ENCODE data around the gene MAGOH. TPM values are rescaled to one million over a fixed set of nuclear protein-coding genes. Genes with fewer than 3 reads are reported as not detected.

MAGOH gene
- total and polyA plus RNA-seq, 9 of the 15 experiments (the other 6 are each of a cell fraction or from before 2014, with no cell fraction given) = 102 to 342 (median 135) TPM

DNA sequence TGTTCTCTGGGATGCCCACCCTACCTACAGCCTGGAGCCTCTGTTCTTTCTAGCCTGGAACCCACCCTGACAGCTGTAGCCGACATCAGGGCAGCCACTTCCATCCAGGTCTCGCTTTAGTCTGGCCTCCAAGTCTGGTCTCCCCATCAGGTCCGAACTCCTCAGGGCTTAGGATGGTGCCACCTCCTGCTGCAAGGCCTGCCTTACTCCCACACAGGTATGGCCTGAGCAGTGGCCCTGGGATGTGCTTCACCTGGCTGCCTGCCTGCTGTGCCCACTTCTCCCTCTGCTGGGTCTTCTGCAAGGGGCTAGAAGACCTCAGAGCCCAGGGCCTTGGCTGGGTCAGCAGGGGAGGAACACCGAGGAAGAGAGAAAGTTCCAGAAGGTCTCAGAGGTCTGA, 35.7 kb upstream of the MAGOH start:
- 89% methylated on average over 4 of the region's 4 CpGs for WGBS (ENCODE audit: insufficient coverage, low coverage, missing lambda C conversion rate)
- intact Hi-C loops (cut with micrococcal nuclease) = no loop called here
- no peak for FAIRE-seq
- TF ChIP-seq KHSRP (IDR thresholded peaks at IDR 0.05) (no peak), FOXA3 (CRISPR knock-in tag; conservative IDR thresholded peaks at IDR 0.05 in 1 of 2, IDR thresholded peaks at IDR 0.05 in 1 of 2) (no peak), HMG20B (CRISPR knock-in tag; IDR thresholded peaks at IDR 0.05) (no peak), ZNF589 (CRISPR knock-in tag; IDR thresholded peaks at IDR 0.05; ENCODE audit: low read depth) (no peak), COPS2 (conservative IDR thresholded peaks at IDR 0.05) (no peak), ZSCAN29 (IDR thresholded peaks at IDR 0.05) (no peak), HDGF (IDR thresholded peaks at IDR 0.05) (no peak), YBX1 (IDR thresholded peaks at IDR 0.05) (no peak), NR2C1 (IDR thresholded peaks at IDR 0.05) (no peak), NR2C1 (tag; IDR thresholded peaks at IDR 0.05) (no peak)
- TF ChIP-seq, protein P1, sequence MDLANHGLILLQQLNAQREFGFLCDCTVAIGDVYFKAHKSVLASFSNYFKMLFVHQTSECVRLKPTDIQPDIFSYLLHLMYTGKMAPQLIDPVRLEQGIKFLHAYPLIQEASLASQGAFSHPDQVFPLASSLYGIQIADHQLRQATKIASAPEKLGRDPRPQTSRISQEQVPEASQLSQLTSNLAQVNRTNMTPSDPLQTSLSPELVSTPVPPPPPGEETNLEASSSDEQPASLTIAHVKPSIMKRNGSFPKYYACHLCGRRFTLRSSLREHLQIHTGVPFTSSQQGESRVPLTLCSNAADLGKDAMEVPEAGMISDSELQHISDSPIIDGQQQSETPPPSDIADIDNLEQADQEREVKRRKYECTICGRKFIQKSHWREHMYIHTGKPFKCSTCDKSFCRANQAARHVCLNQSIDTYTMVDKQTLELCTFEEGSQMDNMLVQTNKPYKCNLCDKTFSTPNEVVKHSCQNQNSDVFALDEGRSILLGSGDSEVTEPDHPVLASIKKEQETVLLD (IDR thresholded peaks at IDR 0.05) = no peak
- TF ChIP-seq, protein P2, sequence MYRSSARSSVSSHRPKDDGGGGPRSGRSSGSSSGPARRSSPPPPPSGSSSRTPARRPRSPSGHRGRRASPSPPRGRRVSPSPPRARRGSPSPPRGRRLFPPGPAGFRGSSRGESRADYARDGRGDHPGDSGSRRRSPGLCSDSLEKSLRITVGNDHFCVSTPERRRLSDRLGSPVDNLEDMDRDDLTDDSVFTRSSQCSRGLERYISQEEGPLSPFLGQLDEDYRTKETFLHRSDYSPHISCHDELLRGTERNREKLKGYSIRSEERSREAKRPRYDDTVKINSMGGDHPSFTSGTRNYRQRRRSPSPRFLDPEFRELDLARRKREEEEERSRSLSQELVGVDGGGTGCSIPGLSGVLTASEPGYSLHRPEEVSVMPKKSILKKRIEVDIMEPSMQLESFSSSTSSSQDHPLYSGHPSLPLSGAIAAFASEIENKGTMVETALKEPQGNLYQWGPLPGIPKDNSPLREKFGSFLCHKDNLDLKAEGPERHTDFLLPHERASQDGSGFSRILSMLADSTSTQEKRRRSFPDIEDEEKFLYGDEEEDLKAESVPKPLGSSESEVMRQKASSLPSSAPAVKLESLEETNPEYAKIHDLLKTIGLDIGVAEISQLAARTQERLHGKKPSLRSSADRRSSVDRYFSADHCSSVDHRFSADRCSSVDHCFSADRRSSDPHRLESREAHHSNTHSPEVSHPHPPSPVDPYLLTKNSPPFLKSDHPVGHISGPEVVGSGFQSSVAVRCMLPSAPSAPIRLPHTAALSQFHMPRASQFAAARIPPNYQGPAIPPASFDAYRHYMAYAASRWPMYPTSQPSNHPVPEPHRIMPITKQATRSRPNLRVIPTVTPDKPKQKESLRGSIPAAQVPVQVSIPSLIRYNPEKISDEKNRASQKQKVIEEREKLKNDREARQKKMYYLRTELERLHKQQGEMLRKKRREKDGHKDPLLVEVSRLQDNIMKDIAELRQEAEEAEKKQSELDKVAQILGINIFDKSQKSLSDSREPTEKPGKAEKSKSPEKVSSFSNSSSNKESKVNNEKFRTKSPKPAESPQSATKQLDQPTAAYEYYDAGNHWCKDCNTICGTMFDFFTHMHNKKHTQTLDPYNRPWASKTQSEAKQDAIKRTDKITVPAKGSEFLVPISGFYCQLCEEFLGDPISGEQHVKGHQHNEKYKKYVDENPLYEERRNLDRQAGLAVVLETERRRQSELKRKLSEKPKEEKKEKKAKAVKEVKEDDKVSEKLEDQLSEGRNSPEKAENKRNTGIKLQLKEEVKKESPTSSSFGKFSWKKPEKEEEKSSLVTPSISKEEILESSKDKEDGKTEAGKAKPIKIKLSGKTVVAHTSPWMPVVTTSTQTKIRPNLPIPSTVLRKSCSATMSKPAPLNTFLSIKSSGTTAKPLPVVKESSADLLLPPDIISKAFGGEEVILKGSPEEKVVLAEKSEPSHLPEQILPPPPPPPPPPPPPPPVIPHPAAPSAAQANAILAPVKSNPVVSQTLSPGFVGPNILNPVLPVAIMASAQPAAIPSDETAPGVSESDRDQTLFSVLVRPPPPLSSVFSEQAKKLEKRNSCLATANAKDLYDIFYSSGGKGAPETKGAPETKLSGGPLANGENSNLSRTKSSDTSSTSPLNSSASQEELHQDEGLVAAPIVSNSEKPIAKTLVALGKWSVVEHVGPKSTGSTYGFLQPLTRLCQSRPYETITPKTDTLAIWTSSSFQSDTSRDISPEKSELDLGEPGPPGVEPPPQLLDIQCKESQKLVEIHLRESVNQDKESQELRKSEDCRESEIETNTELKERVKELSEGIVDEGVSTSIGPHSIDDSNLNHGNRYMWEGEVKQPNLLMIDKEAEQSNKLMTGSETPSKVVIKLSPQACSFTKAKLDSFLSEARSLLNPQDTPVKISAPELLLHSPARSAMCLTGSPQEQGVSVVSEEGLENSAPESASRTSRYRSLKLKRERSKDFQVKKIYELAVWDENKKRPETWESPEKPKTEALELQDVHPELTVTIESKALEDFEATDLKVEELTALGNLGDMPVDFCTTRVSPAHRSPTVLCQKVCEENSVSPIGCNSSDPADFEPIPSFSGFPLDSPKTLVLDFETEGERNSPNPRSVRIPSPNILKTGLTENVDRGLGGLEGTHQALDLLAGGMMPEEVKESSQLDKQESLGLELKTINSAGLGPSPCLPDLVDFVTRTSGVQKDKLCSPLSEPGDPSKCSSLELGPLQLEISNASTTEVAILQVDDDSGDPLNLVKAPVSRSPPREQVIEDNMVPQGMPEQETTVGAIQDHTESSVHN (IDR thresholded peaks at IDR 0.05; ENCODE audit: borderline replicate concordance in 1 of 2, low read depth in 1 of 2) = no peak
- TF ChIP-seq, protein P3, sequence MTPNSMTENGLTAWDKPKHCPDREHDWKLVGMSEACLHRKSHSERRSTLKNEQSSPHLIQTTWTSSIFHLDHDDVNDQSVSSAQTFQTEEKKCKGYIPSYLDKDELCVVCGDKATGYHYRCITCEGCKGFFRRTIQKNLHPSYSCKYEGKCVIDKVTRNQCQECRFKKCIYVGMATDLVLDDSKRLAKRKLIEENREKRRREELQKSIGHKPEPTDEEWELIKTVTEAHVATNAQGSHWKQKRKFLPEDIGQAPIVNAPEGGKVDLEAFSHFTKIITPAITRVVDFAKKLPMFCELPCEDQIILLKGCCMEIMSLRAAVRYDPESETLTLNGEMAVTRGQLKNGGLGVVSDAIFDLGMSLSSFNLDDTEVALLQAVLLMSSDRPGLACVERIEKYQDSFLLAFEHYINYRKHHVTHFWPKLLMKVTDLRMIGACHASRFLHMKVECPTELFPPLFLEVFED (CRISPR knock-in tag; conservative IDR thresholded peaks at IDR 0.05) = no peak

More for the DNA sequence above, 35.7 kb upstream of the MAGOH start:
- no peak for DNase-seq (ENCODE audit: extremely low read depth in 1 of 4, low spot score in 3 of 4)
- Histone ChIP-seq H3K9ac (ENCODE audit: insufficient read depth in 1 of 2, low read depth in 2 of 2, low read length in 2 of 2) (peak overlapping the region in 1 of 2 experiments; percentile 77; a peak in 2 of 4 replicates), H3K79me2 (ENCODE audit: control insufficient read depth, insufficient read depth, low read length) (no peaks in the 10 kb centered on the region), H3K4me2 (ENCODE audit: insufficient read depth, low read length) (no peak overlapping the region), H3K4me3 (no peak overlapping the region), H3K9me1 (ENCODE audit: control insufficient read depth, insufficient read depth, low read length) (peaks cover 3% of the 10 kb centered on the region), H3K4me1 (replicated peaks in 1 of 2; ENCODE audit: control insufficient read depth in 2 of 2, insufficient read depth in 2 of 2, low read length in 2 of 2) (peaks cover 6% of the 10 kb centered on the region in 2 experiments; a peak in 2 of 5 replicates), H2AFZ (ENCODE audit: low read depth, low read length) (no peak overlapping the region), H4K20me1 (replicated peaks; ENCODE audit: control insufficient read depth, insufficient read depth, low read length) (0 out of 2 replicates have a peak, but pooled peaks cover 10% of the 10 kb centered on the region), H3K27ac (ENCODE audit: extremely low read depth, low read depth, low read length) (no peak overlapping the region), H3K9me3 (replicated peaks; ENCODE audit: control insufficient read depth, insufficient read depth, low read depth, low read length) (no peaks in the 10 kb centered on the region), H3K27me3 (ENCODE audit: control insufficient read depth in 2 of 2, insufficient read depth in 2 of 2, low read length in 2 of 2) (no peaks in the 10 kb centered on the region), H3K36me3 (ENCODE audit: control insufficient read depth, insufficient read depth, low read length) (peaks cover 88% of the 10 kb centered on the region)
- in situ Hi-C loops (cut with MboI) = no loop called here
- BruUV-seq (replicated peaks) = no TSS peak
- ChIA-PET CTCF (ENCODE audit: low intra/inter-chr PET ratio) (interaction anchor here (0.5 kb wide), 1 partner anchor 361 kb away, joined by 4 read pairs; no protein-coding TSS in a partner anchor), POLR2A (interaction anchor here (0.6 to 1.0 kb wide), 5 partner anchors 10 to 129 kb away, joined by 3 to 5 read pairs (median 3); no protein-coding TSS in a partner anchor)
- no peak for ATAC-seq

Data from K562 (cell line).